GM13976 (cell line): ENCODE measurements around the gene CXXC1.
"Not testable (repeated sequence)": the region's sequence is repeated elsewhere in the genome, so short reads cannot be mapped to it uniquely, and the experiment has no call there.

Source experiments
- DNase-seq: peaks from one replicate; pipeline ENCODE4 v3.0.0; 2012; ENCODE audit warnings: low spot score
- in situ Hi-C: fragments of 300-500 bp; cut with MboI; formaldehyde crosslinking; loops from one replicate; pipeline ENCODE4 v1.12.0; 2022; ENCODE audit warnings: low sequenced_read_pairs, mixed read lengths, inconsistent platforms; ENCODE audit not compliant: unreplicated experiment
- TF ChIP-seq, protein P1 (sequence below): IDR thresholded peaks from 2 replicates; pipeline ENCODE4 v1.5.1; 2012; ENCODE audit warnings: borderline replicate concordance, mild to moderate bottlenecking; ENCODE audit not compliant: insufficient read depth; ENCODE audit errors: extremely low read depth, missing control alignments, control extremely low read depth

Gene CXXC1

DNA sequence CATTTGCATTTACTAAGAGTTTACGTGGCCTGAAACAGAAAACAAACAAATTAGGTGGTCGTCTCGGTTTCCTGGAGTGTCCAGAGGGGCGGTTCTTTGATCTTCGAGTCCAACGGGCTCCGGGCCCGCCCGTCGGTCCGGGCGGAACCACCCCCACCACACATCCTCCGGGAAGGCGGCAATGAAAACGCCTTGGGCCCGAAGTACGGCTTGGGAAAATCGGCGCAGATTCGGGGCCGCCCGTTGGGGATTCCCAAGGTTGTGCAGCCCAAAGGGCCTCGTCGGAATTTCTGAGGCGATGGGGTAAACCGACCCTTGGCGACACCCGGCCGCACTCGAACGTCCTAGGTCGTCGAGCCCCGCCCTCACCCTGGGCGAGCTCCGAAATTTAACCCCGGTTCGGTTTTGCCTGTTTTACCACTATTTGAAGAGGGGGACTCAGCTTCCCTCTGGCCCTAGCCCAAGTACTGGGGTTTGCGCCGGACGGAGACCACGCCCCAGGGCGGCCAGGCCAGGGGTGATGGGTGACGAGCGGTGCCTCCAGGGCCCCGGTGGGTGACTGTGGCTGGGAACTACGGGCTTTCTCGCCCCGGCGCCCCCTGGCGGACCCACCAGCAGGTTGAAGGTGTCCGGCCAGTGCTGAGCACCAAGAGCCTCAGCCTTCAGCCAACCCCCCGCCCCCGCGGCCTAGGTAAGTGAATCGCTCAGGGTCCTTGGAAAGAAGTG is 19.3 kb downstream of the CXXC1 start:
- DNase-seq: peak; percentile 94
- in situ Hi-C loops: no loop called here
- TF ChIP-seq, protein P1, sequence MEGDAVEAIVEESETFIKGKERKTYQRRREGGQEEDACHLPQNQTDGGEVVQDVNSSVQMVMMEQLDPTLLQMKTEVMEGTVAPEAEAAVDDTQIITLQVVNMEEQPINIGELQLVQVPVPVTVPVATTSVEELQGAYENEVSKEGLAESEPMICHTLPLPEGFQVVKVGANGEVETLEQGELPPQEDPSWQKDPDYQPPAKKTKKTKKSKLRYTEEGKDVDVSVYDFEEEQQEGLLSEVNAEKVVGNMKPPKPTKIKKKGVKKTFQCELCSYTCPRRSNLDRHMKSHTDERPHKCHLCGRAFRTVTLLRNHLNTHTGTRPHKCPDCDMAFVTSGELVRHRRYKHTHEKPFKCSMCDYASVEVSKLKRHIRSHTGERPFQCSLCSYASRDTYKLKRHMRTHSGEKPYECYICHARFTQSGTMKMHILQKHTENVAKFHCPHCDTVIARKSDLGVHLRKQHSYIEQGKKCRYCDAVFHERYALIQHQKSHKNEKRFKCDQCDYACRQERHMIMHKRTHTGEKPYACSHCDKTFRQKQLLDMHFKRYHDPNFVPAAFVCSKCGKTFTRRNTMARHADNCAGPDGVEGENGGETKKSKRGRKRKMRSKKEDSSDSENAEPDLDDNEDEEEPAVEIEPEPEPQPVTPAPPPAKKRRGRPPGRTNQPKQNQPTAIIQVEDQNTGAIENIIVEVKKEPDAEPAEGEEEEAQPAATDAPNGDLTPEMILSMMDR: peak; percentile 88

DNA sequence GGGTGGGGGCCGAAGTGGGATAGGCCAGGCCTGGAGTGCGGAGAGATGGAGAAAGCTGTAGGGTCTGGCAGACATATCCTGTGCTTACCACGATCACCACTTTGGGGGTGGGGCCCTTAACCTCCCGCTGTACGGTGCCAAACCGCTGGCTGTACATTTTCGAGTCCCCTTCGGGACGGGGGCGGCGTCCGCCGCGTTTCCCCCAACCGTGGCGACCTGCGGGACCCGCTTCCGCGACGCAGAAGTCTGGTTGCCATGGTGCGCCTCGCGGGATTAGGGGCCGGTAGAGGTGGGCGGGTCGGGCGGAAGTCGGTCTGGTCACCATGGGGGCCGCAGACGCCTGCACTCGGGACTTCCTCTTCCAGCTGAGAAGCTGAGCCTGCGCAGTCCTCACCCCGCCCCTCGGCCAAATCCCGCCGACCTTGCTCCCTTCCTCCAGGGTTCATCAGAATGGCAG is 21.2 kb downstream of the CXXC1 start, which contains the start of gene CFAP53:
CFAP53 (minus strand) TSS at position 248 of the 457 bp plus-strand sequence; CDS start at position 157, 91 bp downstream.
- in situ Hi-C loops: no loop called here
- TF ChIP-seq, protein P1: no peak

GRCh38 chr18:50262977-50263376 is 24.5 kb downstream of the CXXC1 start:
- TF ChIP-seq, protein P1: no peak
- in situ Hi-C loops: no loop called here
- no peak for DNase-seq

More for the DNA sequence above, 21.2 kb downstream of the CXXC1 start, which contains the start of gene CFAP53:
- peak; percentile 96 for DNase-seq

GRCh38 chr18:50250935-50251334 is 36.6 kb downstream of the CXXC1 start:
- in situ Hi-C loops: no loop called here
- DNase-seq: no peak

DNA sequence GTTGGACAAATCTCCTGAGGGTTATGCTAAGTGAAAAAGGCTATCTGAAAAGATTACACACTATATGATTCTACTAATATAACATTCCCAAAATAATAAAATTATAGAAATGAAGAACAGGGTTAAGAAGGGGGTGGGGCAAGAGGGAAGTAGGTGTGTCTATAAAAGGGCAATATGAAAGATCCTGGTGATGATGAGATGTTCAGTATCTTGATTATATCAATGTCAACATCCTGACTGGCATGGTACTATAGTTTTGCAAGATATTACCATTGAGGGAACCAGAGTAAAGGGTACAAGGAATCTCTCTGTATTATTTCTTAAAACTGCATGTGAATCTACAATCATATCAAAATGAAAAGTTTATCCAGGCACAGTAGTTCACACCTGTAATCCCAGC is 37.9 kb downstream of the CXXC1 start:
- no peak for DNase-seq
- in situ Hi-C loops: no loop called here
- TF ChIP-seq, protein P1: no peak

More at GRCh38 chr18:50250935-50251334, 36.6 kb downstream of the CXXC1 start:
- TF ChIP-seq, protein P1: no peak

GRCh38 chr18:50247561-50247960 is 39.9 kb downstream of the CXXC1 start:
- in situ Hi-C loops: no loop called here
- TF ChIP-seq, protein P1: no peak
- DNase-seq: no peak

DNA sequence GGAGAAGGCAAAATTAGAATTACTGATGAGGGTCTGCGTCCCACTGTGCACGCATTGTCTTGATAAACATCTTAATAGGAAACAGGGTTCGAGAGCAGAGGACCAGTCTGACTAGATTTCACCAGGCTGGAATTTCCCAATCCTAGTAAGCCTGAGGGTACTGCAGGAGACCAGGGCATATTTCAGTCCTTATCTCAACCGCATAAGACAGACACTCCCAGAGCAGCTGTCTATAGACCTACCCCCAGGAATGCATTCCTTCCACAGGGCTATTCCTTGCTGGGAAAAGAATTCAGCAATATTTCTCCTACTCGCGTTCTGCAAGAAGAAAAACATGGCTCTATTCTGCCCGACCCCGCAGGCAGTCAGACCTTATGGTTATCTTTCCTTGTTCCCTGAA is 45.7 kb downstream of the CXXC1 start:
- DNase-seq, in situ Hi-C loops: not testable (repeated sequence)
